SK-N-MC (cell line): ENCODE data around the gene PDE11A.

ENCODE experiments used
- EZH2 ChIP-seq: fragments of 200-600 bp; sonication (generic); IDR thresholded peaks from one replicate; pipeline ENCODE4 v1.6.1; 2017; ENCODE audit warnings: antibody characterized with exemption
- POLR2AphosphoS5 ChIP-seq: IDR thresholded peaks from 2 replicates; pipeline ENCODE4 v1.6.1; 2012; ENCODE audit warnings: mild to moderate bottlenecking, low read depth, low read length, borderline replicate concordance

- TF ChIP-seq EZH2 (no peak), POLR2AphosphoS5 (no peak)
Observed at GRCh38 chr2:178074123-178075005, 1.8 kb upstream of the PDE11A start.
